NB4 (cell line): ENCODE results near the gene SMARCA4.

Experiments used
- DNase-seq: peaks from one replicate; pipeline ENCODE4 v3.0.0; 2010; ENCODE audit warnings: low read depth
- H3K4me3 ChIP-seq: one replicate; pipeline ENCODE4 v1.5.1; 2011; ENCODE audit warnings: mild to moderate bottlenecking, low read depth, low read length, moderate library complexity
- MYC ChIP-seq: IDR thresholded peaks from 2 replicates; pipeline ENCODE4 v1.6.1; 2011; ENCODE audit warnings: low read depth, low read length
- POLR2A ChIP-seq: IDR thresholded peaks from 2 replicates; pipeline ENCODE4 v1.6.1; 2011; ENCODE audit warnings: mild to moderate bottlenecking; ENCODE audit not compliant: insufficient read length; ENCODE audit errors: extremely low read depth
- TF ChIP-seq, protein P1 (sequence below): IDR thresholded peaks from one replicate; pipeline ENCODE4 v1.5.1; 2012; ENCODE audit warnings: low read depth, low read length
- TF ChIP-seq, protein P2 (sequence below): IDR thresholded peaks from 2 replicates; pipeline ENCODE4 v1.6.1; 2011; ENCODE audit warnings: low read depth, low read length

SMARCA4 gene

DNA sequence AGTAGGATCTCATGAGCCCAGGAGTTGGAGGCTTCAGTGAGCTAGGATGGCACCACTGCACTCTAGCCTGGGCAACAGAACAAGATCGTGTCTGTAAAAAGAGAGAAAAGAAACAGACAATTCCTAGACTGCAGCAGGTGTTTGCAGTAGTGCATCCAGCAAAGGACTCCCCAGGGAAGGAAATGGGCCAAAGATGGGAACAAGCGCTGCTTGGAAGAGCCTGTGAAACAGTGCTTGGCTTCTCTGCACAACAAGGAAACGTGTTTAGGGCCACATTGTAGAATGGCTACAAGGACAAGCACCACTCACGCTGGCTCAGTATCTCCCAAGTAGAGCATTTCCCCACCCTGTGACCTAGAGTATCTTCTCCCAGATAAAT lies 93.0 kb downstream of the SMARCA4 start:
- H3K4me3 ChIP-seq: no peak overlapping the region
- TF ChIP-seq POLR2A (no peak), MYC (no peak)
- TF ChIP-seq, protein P1, sequence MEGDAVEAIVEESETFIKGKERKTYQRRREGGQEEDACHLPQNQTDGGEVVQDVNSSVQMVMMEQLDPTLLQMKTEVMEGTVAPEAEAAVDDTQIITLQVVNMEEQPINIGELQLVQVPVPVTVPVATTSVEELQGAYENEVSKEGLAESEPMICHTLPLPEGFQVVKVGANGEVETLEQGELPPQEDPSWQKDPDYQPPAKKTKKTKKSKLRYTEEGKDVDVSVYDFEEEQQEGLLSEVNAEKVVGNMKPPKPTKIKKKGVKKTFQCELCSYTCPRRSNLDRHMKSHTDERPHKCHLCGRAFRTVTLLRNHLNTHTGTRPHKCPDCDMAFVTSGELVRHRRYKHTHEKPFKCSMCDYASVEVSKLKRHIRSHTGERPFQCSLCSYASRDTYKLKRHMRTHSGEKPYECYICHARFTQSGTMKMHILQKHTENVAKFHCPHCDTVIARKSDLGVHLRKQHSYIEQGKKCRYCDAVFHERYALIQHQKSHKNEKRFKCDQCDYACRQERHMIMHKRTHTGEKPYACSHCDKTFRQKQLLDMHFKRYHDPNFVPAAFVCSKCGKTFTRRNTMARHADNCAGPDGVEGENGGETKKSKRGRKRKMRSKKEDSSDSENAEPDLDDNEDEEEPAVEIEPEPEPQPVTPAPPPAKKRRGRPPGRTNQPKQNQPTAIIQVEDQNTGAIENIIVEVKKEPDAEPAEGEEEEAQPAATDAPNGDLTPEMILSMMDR: no peak
- TF ChIP-seq, protein P2, sequence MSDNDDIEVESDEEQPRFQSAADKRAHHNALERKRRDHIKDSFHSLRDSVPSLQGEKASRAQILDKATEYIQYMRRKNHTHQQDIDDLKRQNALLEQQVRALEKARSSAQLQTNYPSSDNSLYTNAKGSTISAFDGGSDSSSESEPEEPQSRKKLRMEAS: no peak
- DNase-seq: no peak

DNA sequence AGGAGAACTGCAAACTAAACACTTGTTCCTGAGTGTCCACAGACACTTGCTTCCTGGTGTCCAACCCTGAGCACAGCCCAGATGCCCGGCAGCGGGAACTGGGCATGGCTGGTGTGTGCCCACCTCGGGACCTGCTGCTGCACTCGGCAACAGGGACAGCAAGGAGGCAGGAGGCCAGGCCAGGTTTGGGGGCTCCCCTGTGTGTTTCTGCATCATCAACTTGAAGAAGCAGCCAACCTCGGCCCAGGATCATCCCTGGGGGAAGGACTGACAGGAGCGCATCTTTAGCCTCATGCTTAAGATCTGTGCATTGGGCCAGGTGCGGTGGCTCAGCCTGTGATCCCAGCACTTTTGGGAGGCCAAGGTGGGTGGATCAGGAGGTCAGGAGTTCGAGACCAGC lies 93.4 kb downstream of the SMARCA4 start:
- DNase-seq: no peak
- TF ChIP-seq POLR2A: no peak
- TF ChIP-seq MYC: no peak
- TF ChIP-seq, protein P2: no peak
- TF ChIP-seq, protein P1: no peak
- H3K4me3 ChIP-seq: no peak overlapping the region

DNA sequence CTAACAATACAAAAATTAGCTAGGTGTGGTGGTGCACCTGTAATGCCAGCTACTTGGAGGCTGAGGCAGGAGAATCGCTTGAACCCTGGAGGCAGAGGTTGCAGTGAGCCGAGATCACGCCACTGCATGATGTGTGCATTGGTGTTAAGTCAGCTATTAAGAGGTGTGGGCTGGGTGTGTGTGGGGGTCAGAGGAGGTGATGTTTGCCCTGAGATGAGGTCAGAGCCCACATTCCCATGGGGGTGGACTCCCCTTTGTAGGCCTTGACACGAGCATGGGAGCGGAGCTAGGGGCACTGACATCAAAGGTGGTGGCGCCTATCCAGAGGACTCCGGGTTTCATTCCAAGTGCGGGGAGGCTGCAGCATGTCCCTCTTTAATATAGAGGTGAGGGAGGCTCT lies 93.8 kb downstream of the SMARCA4 start:
- DNase-seq: no peak
- no peak overlapping the region for H3K4me3 ChIP-seq

GRCh38 chr19:11058246-11059030 lies 97.6 kb downstream of the SMARCA4 start:
- TF ChIP-seq, protein P1: no peak
- TF ChIP-seq MYC (no peak), POLR2A (no peak)
- TF ChIP-seq, protein P2: no peak
- no peak for DNase-seq
- H3K4me3 ChIP-seq: no peak overlapping the region

More for the DNA sequence above, 93.8 kb downstream of the SMARCA4 start:
- TF ChIP-seq, protein P1: no peak
- no peak for TF ChIP-seq POLR2A
- TF ChIP-seq, protein P2: no peak
- TF ChIP-seq MYC: no peak

DNA sequence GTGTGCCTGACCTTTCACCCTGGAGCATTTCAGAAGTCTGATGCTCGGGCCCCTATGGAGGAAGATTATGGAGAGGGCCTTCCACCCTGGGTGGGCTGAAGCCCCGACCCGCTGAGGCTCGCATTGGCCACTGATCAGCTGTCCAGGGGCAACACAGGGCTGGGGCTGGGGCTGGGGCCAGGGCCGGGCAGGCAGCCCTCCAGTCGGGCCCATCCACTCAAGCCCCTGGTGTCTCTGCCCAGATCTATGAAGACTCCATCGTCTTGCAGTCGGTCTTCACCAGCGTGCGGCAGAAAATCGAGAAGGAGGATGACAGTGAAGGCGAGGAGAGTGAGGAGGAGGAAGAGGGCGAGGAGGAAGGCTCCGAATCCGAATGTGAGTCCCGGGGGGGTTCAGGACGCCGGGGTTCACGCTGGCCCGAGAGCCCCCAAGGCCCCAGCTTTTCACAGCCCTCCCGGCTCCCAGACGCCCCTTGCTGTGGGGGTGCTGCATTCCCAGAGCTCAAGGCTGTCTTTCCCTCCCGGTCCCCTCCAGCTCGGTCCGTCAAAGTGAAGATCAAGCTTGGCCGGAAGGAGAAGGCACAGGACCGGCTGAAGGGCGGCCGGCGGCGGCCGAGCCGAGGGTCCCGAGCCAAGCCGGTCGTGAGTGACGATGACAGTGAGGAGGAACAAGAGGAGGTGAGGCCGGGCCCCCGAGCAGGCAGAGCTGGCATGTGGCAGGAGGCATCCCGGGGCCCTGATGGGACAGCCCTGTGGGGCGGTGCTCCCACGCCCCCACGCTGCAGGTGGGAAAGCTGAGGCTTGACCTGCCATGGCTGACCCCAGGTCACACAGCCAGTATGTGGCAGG lies 98.9 kb downstream of the SMARCA4 start:
- no peak overlapping the region for H3K4me3 ChIP-seq
- TF ChIP-seq, protein P2: no peak
- TF ChIP-seq POLR2A (no peak), MYC (no peak)
- TF ChIP-seq, protein P1: no peak
- no peak for DNase-seq
